Tibial artery (tissue), 4 donors: ENCODE data around the gene GJD2.

Experiments used
- DNase-seq, 2 donors: peaks; one replicate each; pipeline ENCODE4 v3.0.0-alpha.2; 2019
- H3K27ac ChIP-seq, 2 donors: fragments of 200-600 bp; sonication (generic) in 1 of 2; 1 replicate in 1 of 2; 2 replicates in 1 of 2; pipeline ENCODE4 v1.5.1; 2018 to 2019; ENCODE audit warnings: mild to moderate bottlenecking in 1 of 2
- H3K27me3 ChIP-seq, 2 donors: fragments of 200-600 bp; sonication (generic) in 1 of 2; one replicate each; pipeline versions ENCODE4 v1.5.1 to v1.6.0; 2016 to 2019
- H3K36me3 ChIP-seq, 3 donors: fragments of 200-600 bp; sonication (generic) in 2 of 3; one replicate each; pipeline ENCODE4 v1.5.1; 2016 to 2019; ENCODE audit warnings: mild to moderate bottlenecking in 2 of 3
- H3K4me1 ChIP-seq, 4 donors: fragments of 200-600 bp; sonication (generic) in 2 of 4; 1 replicate in 3 of 4; 2 replicates in 1 of 4; pipeline ENCODE4 v1.5.1; 2016 to 2019
- H3K4me3 ChIP-seq, 2 donors: fragments of 200-600 bp; sonication (generic) in 1 of 2; 1 replicate in 1 of 2; 2 replicates in 1 of 2; pipeline ENCODE4 v1.5.1; 2018 to 2019; ENCODE audit warnings: mild to moderate bottlenecking in 2 of 2
- H3K9me3 ChIP-seq, 3 donors: fragments of 200-600 bp; sonication (generic) in 1 of 3; one replicate each; pipeline ENCODE4 v1.5.1; 2016 to 2019
- intact Hi-C: fragments of 100-400 bp; cut with DNase I; formaldehyde crosslinking; loops from one replicate; pipeline ENCODE4 v1.15.0; 2023; ENCODE audit warnings: low total_unique reads
- TF ChIP-seq, protein P1 (sequence below), 2 experiments: fragments of 200-600 bp in 1 of 2; fragments of 450-650 bp in 1 of 2; IDR thresholded peaks; one replicate each; pipeline ENCODE4 v1.5.1; 2017 to 2019; ENCODE audit warnings: antibody characterized with exemption in 2 of 2, mild to moderate bottlenecking in 1 of 2, moderate library complexity in 1 of 2

GJD2 gene

DNA sequence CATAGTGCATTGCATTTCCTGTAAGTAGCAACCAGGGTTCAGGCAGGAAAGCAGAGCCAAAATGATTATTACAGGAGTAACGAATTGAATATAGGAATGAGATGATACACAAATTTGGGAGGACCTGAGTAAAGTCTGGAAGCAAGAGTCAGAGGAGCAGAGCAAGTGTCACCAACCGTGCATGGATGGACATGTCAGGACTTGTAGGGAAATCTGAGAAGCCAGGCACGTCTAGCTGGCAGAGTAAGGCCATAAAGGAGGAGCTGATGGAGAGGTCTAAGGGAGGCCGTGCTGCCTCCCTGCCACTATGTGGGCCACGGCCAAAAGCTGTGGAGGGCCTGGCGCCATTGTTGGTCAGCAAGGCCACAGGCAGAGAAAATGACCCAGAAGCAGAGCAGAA, 22.4 kb downstream of the GJD2 start:
- peaks cover 0 to 3% of the 10 kb centered on the region in 2 donors for H3K27me3 ChIP-seq
- H3K4me1 ChIP-seq: no peaks in the 10 kb centered on the region
- intact Hi-C loops: no loop called here
- no peaks in the 10 kb centered on the region for H3K36me3 ChIP-seq
- TF ChIP-seq, protein P1, sequence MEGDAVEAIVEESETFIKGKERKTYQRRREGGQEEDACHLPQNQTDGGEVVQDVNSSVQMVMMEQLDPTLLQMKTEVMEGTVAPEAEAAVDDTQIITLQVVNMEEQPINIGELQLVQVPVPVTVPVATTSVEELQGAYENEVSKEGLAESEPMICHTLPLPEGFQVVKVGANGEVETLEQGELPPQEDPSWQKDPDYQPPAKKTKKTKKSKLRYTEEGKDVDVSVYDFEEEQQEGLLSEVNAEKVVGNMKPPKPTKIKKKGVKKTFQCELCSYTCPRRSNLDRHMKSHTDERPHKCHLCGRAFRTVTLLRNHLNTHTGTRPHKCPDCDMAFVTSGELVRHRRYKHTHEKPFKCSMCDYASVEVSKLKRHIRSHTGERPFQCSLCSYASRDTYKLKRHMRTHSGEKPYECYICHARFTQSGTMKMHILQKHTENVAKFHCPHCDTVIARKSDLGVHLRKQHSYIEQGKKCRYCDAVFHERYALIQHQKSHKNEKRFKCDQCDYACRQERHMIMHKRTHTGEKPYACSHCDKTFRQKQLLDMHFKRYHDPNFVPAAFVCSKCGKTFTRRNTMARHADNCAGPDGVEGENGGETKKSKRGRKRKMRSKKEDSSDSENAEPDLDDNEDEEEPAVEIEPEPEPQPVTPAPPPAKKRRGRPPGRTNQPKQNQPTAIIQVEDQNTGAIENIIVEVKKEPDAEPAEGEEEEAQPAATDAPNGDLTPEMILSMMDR (IDR thresholded peaks at IDR 0.05): no peak
- no peak overlapping the region for H3K27ac ChIP-seq
- no peaks in the 10 kb centered on the region for H3K9me3 ChIP-seq
- no peak overlapping the region for H3K4me3 ChIP-seq
- DNase-seq: no peak

DNA sequence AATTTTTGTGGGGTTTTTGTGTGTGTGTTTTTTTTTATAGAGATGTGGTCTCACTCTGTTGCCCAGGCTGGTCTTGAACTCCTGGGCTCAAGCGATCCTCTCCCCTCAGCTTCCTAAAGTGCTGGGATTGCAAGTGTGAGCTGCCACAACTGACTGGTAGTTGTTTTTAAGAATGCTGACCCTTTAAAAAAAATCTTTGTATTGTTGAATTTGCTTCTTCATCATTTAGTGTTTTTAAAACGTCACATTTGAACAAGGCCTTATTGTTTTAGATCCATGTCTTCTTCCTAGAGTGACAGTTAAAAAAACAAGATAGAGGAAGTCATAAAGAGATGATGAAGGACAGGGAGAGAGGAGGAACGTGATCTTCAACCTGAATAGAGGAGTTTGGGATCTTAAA, 24.1 kb downstream of the GJD2 start:
- no peaks in the 10 kb centered on the region for H3K27me3 ChIP-seq
- TF ChIP-seq, protein P1 (IDR thresholded peaks at IDR 0.05): no peak
- H3K4me3 ChIP-seq: no peak overlapping the region
- no peak for DNase-seq
- H3K9me3 ChIP-seq: no peaks in the 10 kb centered on the region
- no peak overlapping the region for H3K27ac ChIP-seq
- H3K36me3 ChIP-seq: no peaks in the 10 kb centered on the region
- intact Hi-C loops: no loop called here
- peaks cover 0 to 3% (median 0%) of the 10 kb centered on the region in 4 donors for H3K4me1 ChIP-seq

DNA sequence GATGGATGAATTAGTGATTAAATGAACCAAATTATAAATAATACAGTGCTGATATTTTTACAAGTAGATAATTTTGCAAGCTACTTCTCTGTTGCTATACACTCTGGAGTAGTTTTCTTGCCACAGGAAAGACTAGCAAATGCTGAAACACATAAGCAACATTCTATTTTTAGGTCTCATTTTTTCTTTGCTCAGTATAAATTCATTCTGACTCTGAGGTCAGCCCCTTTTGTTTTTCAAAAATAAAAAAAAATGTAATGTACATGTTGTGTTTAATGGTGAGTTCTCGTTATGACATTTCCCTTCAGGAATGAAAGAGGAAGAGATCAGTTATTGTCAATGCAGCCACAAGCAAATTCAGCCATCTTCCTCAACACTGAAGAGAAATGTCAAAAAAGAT, 24.9 kb downstream of the GJD2 start:
- no peaks in the 10 kb centered on the region for H3K27me3 ChIP-seq
- no peaks in the 10 kb centered on the region for H3K36me3 ChIP-seq
- intact Hi-C loops: no loop called here
- H3K9me3 ChIP-seq: no peaks in the 10 kb centered on the region
- TF ChIP-seq, protein P1 (IDR thresholded peaks at IDR 0.05): no peak
- no peak for DNase-seq
- H3K27ac ChIP-seq: no peak overlapping the region
- peaks cover 0 to 11% (median 0%) of the 10 kb centered on the region in 4 donors for H3K4me1 ChIP-seq
- H3K4me3 ChIP-seq: no peak overlapping the region

DNA sequence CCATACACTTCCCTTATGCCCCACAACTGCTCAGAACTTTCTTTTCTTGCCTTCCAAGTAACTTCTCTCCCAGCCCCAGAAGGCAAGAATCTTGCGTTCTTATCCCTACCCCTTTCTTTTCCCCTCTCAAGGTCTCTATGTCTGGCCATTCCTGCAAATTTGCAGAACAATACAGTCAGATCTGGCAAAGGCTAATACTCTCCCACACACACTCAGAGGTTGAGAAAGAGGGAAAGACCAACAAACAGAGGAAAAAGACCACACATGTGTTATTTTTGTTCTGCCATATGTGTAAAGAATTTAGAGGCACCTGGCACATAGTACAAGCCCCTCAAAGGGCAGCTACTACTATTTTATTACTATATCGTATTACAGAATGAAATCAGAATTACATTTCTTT, 25.7 kb downstream of the GJD2 start:
- DNase-seq: no peak
- intact Hi-C loops: no loop called here
- Histone ChIP-seq H3K9me3 (no peaks in the 10 kb centered on the region), H3K27me3 (no peaks in the 10 kb centered on the region), H3K36me3 (no peaks in the 10 kb centered on the region), H3K4me3 (no peak overlapping the region), H3K27ac (no peak overlapping the region), H3K4me1 (peaks cover 0 to 19% (median 0%) of the 10 kb centered on the region in 4 donors)
- TF ChIP-seq, protein P1 (IDR thresholded peaks at IDR 0.05): no peak

DNA sequence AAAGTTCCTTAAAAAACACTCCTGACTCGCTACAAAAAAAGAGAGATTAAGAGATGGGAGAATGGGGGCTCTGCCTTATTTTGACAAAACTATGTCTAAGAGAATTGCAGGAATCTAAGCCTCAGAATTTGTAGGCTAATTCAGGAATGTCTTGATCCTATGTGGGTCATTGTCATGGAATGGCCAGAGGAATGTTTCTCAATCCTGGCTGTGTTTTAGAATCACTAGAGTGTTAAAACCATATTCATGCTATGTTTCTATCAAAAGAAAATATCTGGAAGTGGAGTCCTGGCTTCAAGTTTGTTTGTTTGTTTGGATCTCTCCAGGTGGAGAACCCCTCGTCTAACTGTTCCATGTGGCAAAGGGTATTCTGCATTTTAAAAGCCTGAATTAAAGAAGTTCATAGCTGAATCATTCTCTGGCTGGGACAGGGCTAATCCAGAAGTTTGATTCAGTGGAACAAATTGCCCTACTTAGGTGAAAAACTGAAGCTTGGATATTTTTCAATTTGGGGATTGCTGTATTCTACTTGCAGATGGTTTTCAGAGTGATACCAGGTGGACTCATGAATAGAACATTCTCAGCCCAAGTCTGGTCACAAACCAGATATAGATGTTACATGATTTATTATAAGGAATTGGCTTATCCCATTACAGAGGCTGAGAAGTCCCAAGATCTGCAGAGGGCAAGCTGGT, 28.2 kb downstream of the GJD2 start:
- TF ChIP-seq, protein P1 (IDR thresholded peaks at IDR 0.05): no peak
- no peak for DNase-seq
- Histone ChIP-seq H3K27ac (no peak overlapping the region), H3K9me3 (no peaks in the 10 kb centered on the region), H3K27me3 (no peaks in the 10 kb centered on the region), H3K4me1 (peaks cover 6 to 43% (median 7%) of the 10 kb centered on the region in 4 donors), H3K36me3 (no peaks in the 10 kb centered on the region), H3K4me3 (no peak overlapping the region)
- intact Hi-C loops: no loop called here
